AG04450 (cell line): ENCODE data around the gene ERMN. TPM values are rescaled to one million over a fixed set of nuclear protein-coding genes. Genes with fewer than 3 reads are reported as not detected.
"Not testable (repeated sequence)": the region's sequence is repeated elsewhere in the genome, so short reads cannot be mapped to it uniquely, and the experiment has no call there.

ENCODE experiments used
- CTCF ChIA-PET: fragments of 300-600, 350-600 bp; formaldehyde crosslinking; extraction: SDS; loops from one replicate; lab custom pipeline; 2022; ENCODE audit warnings: antibody characterized with exemption, inconsistent platforms; lab: Charles Lee
- POLR2A ChIA-PET: fragments of 350-600 bp; formaldehyde crosslinking; extraction: SDS; loops from one replicate; lab custom pipeline; 2021; ENCODE audit warnings: antibody characterized with exemption, inconsistent platforms; lab: Yijun Ruan, JAX
- DNase-seq: peaks from one replicate; pipeline ENCODE4 v3.0.0-alpha.2; 2011; ENCODE audit warnings: low read depth, low spot score
- H3K27ac ChIP-seq: one replicate; pipeline ENCODE4 v1.5.1; 2012; ENCODE audit warnings: low read depth, low read length, control low read depth
- H3K27me3 ChIP-seq: one replicate; pipeline ENCODE4 v1.6.0; 2012; ENCODE audit warnings: low read length; ENCODE audit not compliant: control insufficient read depth, insufficient read depth
- H3K4me3 ChIP-seq: 2 replicates; pipeline ENCODE4 v1.5.1; 2011; ENCODE audit warnings: mild to moderate bottlenecking, low read depth, low read length, control low read depth
- H3K9me3 ChIP-seq: 2 replicates; pipeline ENCODE4 v1.5.1; 2012; ENCODE audit warnings: low read length; ENCODE audit not compliant: control insufficient read depth, insufficient read depth
- CTCF ChIP-seq: IDR thresholded peaks from 2 replicates; pipeline ENCODE4 v1.5.1; 2011; ENCODE audit warnings: low read depth, low read length, control low read depth, inconsistent platforms
- polyA plus RNA-seq: library from polyadenylated mRNA; depleted of rRNA; stranded (reverse); fragments of >200 nt; gene quantifications from 2 replicates; pipeline ENCODE4 v1.2.3, GENCODE V29; 2011

ERMN gene
- polyA plus RNA-seq, 1 experiment: not detected

DNA sequence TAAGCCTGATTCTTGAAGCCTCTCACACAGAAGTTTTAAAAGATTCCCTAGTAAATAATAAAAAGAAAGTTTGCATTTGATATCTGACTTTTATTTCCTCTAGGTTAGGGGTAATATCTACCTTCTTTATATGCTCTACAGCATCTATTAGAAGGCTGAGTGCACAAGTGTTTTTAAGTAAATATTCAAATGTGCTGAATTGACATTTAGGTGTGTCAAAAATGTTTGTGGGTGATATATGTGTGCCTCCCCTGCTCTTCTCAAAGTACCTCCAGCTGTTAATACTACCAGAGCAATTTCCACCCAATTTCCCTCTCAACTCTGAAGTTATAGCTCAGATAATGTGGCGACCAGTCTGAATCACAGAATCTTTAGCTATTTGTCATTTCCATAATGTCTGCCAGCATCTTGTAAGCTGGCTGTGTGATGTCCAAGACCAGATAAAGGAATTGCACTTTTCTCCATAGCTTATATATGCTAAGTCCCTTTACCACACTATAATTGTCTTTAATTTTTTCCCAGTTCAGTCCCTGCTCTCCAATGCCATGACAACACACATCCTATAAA, 24.4 kb upstream of the ERMN start:
- no peak for DNase-seq
- Histone ChIP-seq H3K9me3 (no peaks in the 10 kb centered on the region), H3K27ac (no peak overlapping the region), H3K27me3 (no peaks in the 10 kb centered on the region), H3K4me3 (no peak overlapping the region)
- ChIA-PET CTCF (interaction anchor here (8.1 to 9.0 kb wide), 2 partner anchors 14 to 23 kb away, joined by 34 to 96 read pairs; partner anchors contain the start of gene ERMN), POLR2A (no interaction called here)
- no peak for TF ChIP-seq CTCF

DNA sequence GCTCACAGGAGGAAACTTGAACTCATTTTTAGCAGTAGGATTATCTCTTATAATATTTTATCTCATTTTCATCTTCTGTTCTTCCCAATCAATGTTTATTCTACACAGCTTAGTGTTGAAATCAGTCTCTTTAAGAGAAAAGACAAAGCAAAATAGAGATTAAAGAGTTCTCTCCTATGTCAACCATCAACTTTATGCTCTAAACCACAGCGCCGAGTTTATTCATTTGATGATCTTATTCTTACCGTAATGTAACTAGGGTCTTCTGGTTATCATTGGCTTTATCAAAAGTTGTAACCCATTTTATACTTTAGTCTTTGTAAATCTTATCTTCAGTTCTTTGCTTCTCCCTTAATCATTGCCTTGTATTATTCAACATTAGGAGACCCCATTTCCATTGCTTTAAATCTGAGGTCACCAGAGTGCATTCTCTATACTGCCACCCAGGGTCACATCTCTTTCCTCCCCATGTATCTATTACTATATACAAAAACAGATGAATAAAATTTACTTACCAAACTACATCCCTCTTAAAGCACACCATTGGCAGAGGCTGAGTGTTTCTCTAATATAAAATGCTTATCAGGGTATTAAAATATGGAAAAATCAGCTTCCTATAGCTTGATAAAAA, 22.8 kb upstream of the ERMN start:
- Histone ChIP-seq H3K27ac (no peak overlapping the region), H3K27me3 (no peaks in the 10 kb centered on the region), H3K9me3 (no peaks in the 10 kb centered on the region), H3K4me3 (no peak overlapping the region)
- no peak for DNase-seq
- ChIA-PET POLR2A (no interaction called here), CTCF (interaction anchor here (8.1 to 9.0 kb wide), 2 partner anchors 13 to 22 kb away, joined by 34 to 96 read pairs; partner anchors contain the start of gene ERMN)
- TF ChIP-seq CTCF: no peak

DNA sequence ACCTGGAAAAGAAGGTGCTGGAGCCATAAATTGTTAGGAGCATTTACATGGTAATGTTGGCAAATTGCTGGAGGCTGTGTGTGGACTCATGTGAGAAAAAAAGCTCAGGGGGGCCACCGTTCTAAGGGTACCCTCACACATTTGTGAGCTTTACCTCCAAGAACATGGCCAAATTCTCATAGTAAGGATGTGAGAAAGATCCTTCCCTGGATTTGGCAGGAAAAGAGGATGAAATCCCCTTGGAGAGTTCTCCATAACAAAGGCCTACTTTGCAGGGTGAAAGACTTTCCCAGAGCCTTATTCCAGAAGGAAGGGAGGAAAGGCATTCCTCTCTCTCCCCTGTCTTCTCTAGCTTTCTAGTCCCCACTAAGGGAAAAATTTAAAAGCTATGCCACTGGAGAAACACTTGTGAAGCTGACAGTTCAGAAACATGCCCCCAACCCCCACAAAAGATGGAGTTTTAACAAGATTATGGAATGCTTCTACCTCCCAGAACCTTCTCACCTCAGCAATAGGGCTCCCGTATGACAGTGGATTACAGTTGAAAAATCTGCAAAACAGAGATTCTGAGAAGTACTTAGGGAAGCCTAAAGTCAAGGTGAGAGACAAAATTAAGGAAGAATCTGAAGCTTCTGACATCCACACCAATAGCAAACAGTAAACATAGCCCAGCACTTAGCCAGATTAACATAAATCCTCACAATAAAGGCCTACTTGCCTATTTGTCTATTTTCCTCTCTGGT, 20.2 kb upstream of the ERMN start:
- H3K27ac ChIP-seq: no peak overlapping the region
- DNase-seq: no peak
- ChIA-PET CTCF (interaction anchor here (0.6 to 9.0 kb wide), 4 partner anchors 10 to 44 kb away, joined by 3 to 96 read pairs (median 19); partner anchors contain the start of gene ERMN), POLR2A (no interaction called here)
- H3K9me3 ChIP-seq: no peaks in the 10 kb centered on the region
- H3K27me3 ChIP-seq: no peaks in the 10 kb centered on the region
- TF ChIP-seq CTCF: no peak
- no peak overlapping the region for H3K4me3 ChIP-seq

- H3K27me3 ChIP-seq, DNase-seq, H3K9me3 ChIP-seq, POLR2A ChIA-PET, H3K4me3 ChIP-seq, H3K27ac ChIP-seq: not testable (repeated sequence)
- CTCF ChIA-PET: interaction anchor here (1.0 kb wide), 1 partner anchor 14 kb away, joined by 3 read pairs; no protein-coding TSS in a partner anchor
Observed at GRCh38 chr2:157341381-157341780, 15.8 kb upstream of the ERMN start.

DNA sequence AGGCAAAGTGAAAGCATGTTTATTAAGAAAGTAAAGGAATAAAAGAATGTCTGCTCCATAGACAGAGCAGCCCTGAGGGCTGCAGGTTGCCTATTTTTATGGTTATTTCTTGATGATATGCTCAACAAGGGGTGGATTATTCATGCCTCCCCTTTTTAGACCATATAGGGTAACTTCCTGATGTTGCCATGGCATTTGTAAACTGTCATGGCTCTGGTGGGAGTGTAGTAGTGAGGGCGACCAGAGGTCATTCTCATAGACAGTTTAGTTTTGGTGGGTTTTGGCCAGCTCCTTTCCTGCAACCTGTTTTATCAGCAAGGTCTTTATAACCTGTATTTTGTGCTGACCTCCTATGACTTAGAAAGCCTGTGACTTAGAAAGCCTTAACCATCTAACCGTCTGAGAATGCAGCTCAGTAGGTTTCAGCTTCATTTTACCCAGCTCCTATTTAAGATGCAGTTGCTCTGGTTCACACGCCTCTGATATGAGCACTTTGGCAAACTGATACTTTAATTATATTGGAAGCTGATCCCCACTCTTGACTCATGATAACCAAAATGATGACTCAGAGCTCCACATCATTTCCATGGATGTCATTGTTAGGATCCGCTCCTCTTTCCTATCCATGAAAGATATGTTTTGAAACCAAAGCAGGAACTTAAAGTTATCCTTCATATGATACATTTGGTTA, 14.5 kb upstream of the ERMN start:
- no peak for DNase-seq
- POLR2A ChIA-PET: no interaction called here
- Histone ChIP-seq H3K9me3 (no peaks in the 10 kb centered on the region), H3K27me3 (no peaks in the 10 kb centered on the region), H3K27ac (no peak overlapping the region), H3K4me3 (no peak overlapping the region)
- CTCF ChIA-PET: interaction anchor here (0.6 to 6.6 kb wide), 4 partner anchors 12 to 256 kb away, joined by 3 to 166 read pairs (median 3); partner anchors contain the start of gene ERMN
- TF ChIP-seq CTCF: no peak
